HG02678 (cell line): ENCODE measurements around the gene RASGRP2.

Source experiments
- ATAC-seq: cut with Tn5 transposase; IDR thresholded peaks from one replicate; pipeline ENCODE4 v1.9.1; 2021; ENCODE audit warnings: mild to moderate bottlenecking, moderate library complexity; ENCODE audit not compliant: unreplicated experiment

The RASGRP2 gene

GRCh38 chr11:64742087-64742888, 1.7 kb downstream of the RASGRP2 start:
- ATAC-seq, result no peak

GRCh38 chr11:64741375-64742086, 2.4 kb downstream of the RASGRP2 start:
- no peak for ATAC-seq

- no peak for ATAC-seq
These were observed 4.1 kb downstream of the RASGRP2 start for GRCh38 chr11:64739871-64740270.

DNA sequence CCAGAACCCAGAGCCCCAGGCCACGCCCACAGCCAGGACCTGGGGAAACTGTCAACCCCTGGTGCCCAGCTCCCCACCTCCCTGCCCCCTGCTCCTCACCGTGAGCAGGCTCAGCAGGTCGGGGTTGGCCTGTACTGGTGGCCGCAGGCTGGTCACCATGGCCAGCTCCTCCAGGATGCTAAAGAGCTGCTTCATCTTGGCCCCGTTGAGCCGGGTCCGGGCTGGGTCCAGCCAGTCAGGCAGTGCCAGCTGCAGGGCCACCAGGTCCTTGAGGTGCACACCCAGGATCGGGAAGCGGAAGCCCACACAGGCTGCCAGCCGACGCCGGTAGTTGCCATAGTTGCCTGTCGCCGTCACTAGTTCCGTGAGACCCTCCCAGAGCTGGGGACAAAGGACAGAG, 7.3 kb downstream of the RASGRP2 start:
- ATAC-seq, result no peak

- ATAC-seq, result no peak
These were observed 8.2 kb downstream of the RASGRP2 start for GRCh38 chr11:64735725-64736259.

- ATAC-seq, result no peak
These were observed 8.9 kb downstream of the RASGRP2 start for GRCh38 chr11:64734811-64735724.

DNA sequence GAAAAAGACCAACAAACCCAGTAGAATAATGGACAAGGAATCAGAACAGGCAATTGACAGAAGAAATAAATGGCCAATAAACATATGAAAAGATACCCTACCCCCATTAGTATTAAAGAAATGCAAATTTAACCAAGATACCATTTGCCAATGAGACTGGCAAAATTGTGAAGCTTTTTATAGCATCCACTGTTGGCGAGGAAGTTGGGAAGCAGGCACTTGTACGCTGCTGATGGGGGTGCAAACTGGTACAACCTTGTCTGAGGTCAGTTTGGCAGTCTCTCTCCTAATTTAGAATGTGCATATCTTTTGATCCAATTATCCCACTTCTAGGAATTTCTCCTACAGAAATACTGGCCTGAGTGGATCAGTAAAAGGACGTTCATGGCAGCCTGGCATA, 12.3 kb downstream of the RASGRP2 start:
- ATAC-seq, result no peak

GRCh38 chr11:64729851-64730382, 14.0 kb downstream of the RASGRP2 start:
- no peak for ATAC-seq

DNA sequence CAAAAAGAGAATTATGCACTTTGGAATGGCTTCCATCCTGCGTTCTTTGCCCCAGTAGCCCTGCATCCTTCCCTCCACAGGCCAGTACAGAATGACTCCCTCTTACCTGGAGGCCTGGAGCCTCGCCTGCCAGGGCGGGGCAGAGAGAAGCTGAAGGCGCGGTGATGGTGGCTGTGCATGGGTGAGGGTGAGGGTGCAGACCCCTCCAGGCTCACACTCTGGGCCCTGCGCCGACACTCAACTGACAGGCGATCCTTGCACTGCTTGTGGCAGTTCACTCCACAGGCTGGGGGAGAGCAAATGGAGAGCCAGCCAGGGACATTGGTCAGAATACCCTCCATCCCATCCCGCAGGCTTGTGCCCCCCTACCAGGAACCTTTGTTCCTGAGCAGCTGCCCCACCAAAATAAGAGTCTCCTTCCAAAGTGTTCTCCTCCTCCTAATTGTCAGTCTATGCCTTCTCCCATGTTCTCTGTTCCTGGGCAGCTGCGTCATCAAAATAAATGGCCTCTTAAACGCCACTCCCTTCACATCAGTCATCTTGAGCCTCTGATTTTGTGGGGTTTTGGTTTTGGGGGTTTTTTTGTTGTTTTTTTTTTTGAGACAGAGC, 15.1 kb downstream of the RASGRP2 start:
- ATAC-seq, result no peak

DNA sequence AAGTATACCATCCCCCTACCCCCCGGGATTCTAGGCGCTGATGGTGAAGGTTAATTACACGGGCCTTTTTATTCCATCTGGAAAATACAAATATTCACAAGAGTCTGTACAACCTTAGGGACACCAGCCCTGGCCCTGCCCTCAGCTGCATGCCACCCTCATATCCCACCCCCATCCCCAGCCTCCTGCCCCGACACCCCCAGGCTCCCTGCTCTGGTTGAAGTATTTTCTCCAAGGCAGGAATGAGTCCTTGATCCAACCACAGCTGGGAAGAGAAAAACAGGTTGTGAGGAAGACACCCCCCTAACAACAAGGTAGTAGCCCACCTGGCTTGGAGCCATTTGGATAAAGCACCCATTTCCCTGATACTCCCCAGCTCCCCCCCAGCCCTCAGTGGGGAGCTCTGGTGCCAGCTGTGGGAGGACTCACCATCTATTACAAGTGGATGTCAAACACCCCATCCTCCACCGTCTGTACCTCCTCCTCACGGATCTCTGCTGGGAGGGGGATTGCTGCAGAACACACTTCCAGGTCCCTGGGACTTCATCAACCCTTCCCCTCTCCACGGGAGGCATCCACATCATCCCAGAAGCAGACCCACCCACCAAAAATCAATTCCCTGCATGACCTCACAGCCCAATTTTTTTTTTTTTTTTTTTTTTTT, 16.9 kb downstream of the RASGRP2 start:
- ATAC-seq, result no peak

- no peak for ATAC-seq
These were observed 17.7 kb downstream of the RASGRP2 start for GRCh38 chr11:64726211-64726641.

GRCh38 chr11:64724863-64725532, 18.9 kb downstream of the RASGRP2 start:
- ATAC-seq, result no peak

DNA sequence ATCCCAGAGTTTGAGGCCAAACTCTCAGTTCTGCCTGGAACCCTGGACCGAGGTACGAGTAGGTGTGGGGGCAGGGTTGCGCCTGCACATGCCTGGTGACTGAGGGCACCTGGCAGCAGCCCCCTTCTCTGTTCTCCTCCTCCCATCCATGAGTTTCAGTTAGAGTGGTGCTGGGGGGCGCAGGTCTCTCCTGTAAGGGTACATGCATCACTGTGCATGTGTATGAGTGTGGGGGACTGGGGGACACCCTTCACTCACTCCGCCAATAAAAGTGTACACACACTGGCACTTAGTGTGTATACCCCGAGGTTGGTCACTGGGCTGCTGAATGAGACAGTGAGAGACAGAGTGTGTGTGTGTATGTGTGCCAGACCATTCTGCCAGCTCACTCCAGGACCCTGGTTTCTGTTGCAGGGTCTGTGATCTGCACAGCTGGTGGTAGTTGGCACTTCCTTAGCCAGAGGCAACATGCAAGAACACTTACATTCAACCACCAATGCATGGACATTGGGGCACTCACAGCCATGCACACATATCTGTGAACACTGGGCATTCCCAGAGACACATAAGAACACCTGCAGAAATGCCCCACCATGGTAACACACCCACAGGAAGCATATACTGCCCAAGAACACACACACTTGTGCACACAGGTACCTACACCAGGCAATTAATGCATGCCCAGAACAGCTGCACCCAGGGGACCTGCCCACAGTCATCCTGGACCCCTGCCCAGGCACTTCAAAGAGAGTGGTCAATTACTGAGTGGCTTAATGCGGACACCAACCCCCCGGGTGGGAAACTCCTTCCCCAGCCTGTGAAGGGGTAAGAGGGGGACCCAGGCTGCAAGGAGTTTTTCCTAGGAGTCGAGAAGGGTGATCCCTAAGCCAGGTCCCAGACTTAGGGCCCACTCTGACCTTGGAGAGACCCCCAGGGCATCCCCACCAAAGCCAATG, 19.8 kb downstream of the RASGRP2 start:
- ATAC-seq, result peak; percentile 23

- ATAC-seq, result peak; percentile 89
These were observed 20.6 kb downstream of the RASGRP2 start, which contains the start of gene NRXN2 for GRCh38 chr11:64723117-64723906. TSS of gene NRXN2 (minus strand) at chr11:64723197. CDS start at chr11:64713699, 9,498 bp downstream.

- ATAC-seq, result no peak
These were observed 21.5 kb downstream of the RASGRP2 start for GRCh38 chr11:64722141-64723065.

- no peak for ATAC-seq
These were observed 22.6 kb downstream of the RASGRP2 start for GRCh38 chr11:64721359-64721699.
